Mucosa of stomach (tissue), 1 donor: ENCODE data around the gene MINDY3.
"Not testable (repeated sequence)": the region's sequence is repeated elsewhere in the genome, so short reads cannot be mapped to it uniquely, and the experiment has no call there.

Experiments
- H3K27me3 ChIP-seq: one replicate; pipeline ENCODE4 v1.7.0; 2013; ENCODE audit warnings: mild to moderate bottlenecking, low read length; ENCODE audit not compliant: control insufficient read depth, insufficient read depth
- H3K36me3 ChIP-seq: one replicate; pipeline ENCODE4 v1.7.0; 2013; ENCODE audit warnings: low read length; ENCODE audit not compliant: control insufficient read depth, insufficient read depth
- H3K4me1 ChIP-seq: one replicate; pipeline ENCODE4 v1.7.0; 2013; ENCODE audit warnings: mild to moderate bottlenecking, low read length; ENCODE audit not compliant: control insufficient read depth, insufficient read depth
- H3K4me3 ChIP-seq: one replicate; pipeline ENCODE4 v1.7.0; 2013; ENCODE audit warnings: low read length
- H3K9ac ChIP-seq: one replicate; pipeline ENCODE4 v1.7.0; 2013; ENCODE audit warnings: mild to moderate bottlenecking, low read length, moderate library complexity
- H3K9me3 ChIP-seq: one replicate; pipeline ENCODE4 v1.7.0; 2013; ENCODE audit warnings: mild to moderate bottlenecking, low read length, moderate library complexity; ENCODE audit not compliant: control insufficient read depth
- donor health status: Pancreatic carcinoma.

Gene MINDY3

GRCh38 chr10:15853800-15854199, 6.5 kb downstream of the MINDY3 start:
- Histone ChIP-seq H3K4me3 (no peak overlapping the region), H3K9me3 (no peaks in the 10 kb centered on the region), H3K4me1 (peaks cover 8% of the 10 kb centered on the region), H3K9ac (no peak overlapping the region), H3K36me3 (no peaks in the 10 kb centered on the region), H3K27me3 (no peaks in the 10 kb centered on the region)

- H3K36me3 ChIP-seq = no peaks in the 10 kb centered on the region
- no peak overlapping the region for H3K9ac ChIP-seq
- peaks cover 7% of the 10 kb centered on the region for H3K4me1 ChIP-seq
- no peak overlapping the region for H3K4me3 ChIP-seq
- H3K9me3 ChIP-seq = no peaks in the 10 kb centered on the region
- H3K27me3 ChIP-seq = no peaks in the 10 kb centered on the region
These were observed 8.2 kb downstream of the MINDY3 start for GRCh38 chr10:15852111-15852557.

- not testable (repeated sequence) for H3K9ac ChIP-seq, H3K27me3 ChIP-seq, H3K36me3 ChIP-seq, H3K9me3 ChIP-seq, H3K4me3 ChIP-seq, H3K4me1 ChIP-seq
These were observed 9.8 kb downstream of the MINDY3 start for GRCh38 chr10:15850337-15850978.

- Histone ChIP-seq H3K9ac (no peak overlapping the region), H3K9me3 (no peaks in the 10 kb centered on the region), H3K4me3 (no peak overlapping the region), H3K36me3 (no peaks in the 10 kb centered on the region), H3K4me1 (no peaks in the 10 kb centered on the region), H3K27me3 (no peaks in the 10 kb centered on the region)
These were observed 11.0 kb downstream of the MINDY3 start for GRCh38 chr10:15849316-15849715.

- H3K27me3 ChIP-seq = no peaks in the 10 kb centered on the region
- H3K9ac ChIP-seq = no peak overlapping the region
- no peak overlapping the region for H3K4me3 ChIP-seq
- H3K36me3 ChIP-seq = no peaks in the 10 kb centered on the region
- no peaks in the 10 kb centered on the region for H3K4me1 ChIP-seq
- H3K9me3 ChIP-seq = no peaks in the 10 kb centered on the region
These were observed 12.8 kb downstream of the MINDY3 start for GRCh38 chr10:15847481-15847880.

- Histone ChIP-seq H3K4me3 (no peak overlapping the region), H3K9me3 (no peaks in the 10 kb centered on the region), H3K27me3 (no peaks in the 10 kb centered on the region), H3K36me3 (no peaks in the 10 kb centered on the region), H3K4me1 (no peaks in the 10 kb centered on the region), H3K9ac (no peak overlapping the region)
These were observed 15.8 kb downstream of the MINDY3 start for GRCh38 chr10:15844517-15844916.

- no peak overlapping the region for H3K4me3 ChIP-seq
- no peaks in the 10 kb centered on the region for H3K27me3 ChIP-seq
- no peaks in the 10 kb centered on the region for H3K36me3 ChIP-seq
- no peaks in the 10 kb centered on the region for H3K4me1 ChIP-seq
- H3K9ac ChIP-seq = no peak overlapping the region
- H3K9me3 ChIP-seq = no peaks in the 10 kb centered on the region
These were observed 16.6 kb downstream of the MINDY3 start for GRCh38 chr10:15843695-15844094.

- H3K9me3 ChIP-seq = no peaks in the 10 kb centered on the region
- no peaks in the 10 kb centered on the region for H3K27me3 ChIP-seq
- no peak overlapping the region for H3K4me3 ChIP-seq
- H3K9ac ChIP-seq = no peak overlapping the region
- no peaks in the 10 kb centered on the region for H3K36me3 ChIP-seq
- no peaks in the 10 kb centered on the region for H3K4me1 ChIP-seq
These were observed 17.6 kb downstream of the MINDY3 start for GRCh38 chr10:15842556-15843169.

- H3K27me3 ChIP-seq = no peaks in the 10 kb centered on the region
- no peak overlapping the region for H3K4me3 ChIP-seq
- no peaks in the 10 kb centered on the region for H3K36me3 ChIP-seq
These were observed 18.6 kb downstream of the MINDY3 start for GRCh38 chr10:15841696-15842095.

GRCh38 chr10:15836807-15837206, 23.5 kb downstream of the MINDY3 start:
- no peaks in the 10 kb centered on the region for H3K4me1 ChIP-seq
- H3K36me3 ChIP-seq = no peaks in the 10 kb centered on the region
- H3K27me3 ChIP-seq = no peaks in the 10 kb centered on the region
- no peak overlapping the region for H3K4me3 ChIP-seq
- no peak overlapping the region for H3K9ac ChIP-seq
- H3K9me3 ChIP-seq = no peaks in the 10 kb centered on the region

More at GRCh38 chr10:15841696-15842095, 18.6 kb downstream of the MINDY3 start:
- no peaks in the 10 kb centered on the region for H3K4me1 ChIP-seq
- H3K9ac ChIP-seq = no peak overlapping the region
- no peaks in the 10 kb centered on the region for H3K9me3 ChIP-seq

GRCh38 chr10:15829495-15829894, 30.8 kb downstream of the MINDY3 start:
- no peaks in the 10 kb centered on the region for H3K9me3 ChIP-seq
- H3K9ac ChIP-seq = no peak overlapping the region
- H3K36me3 ChIP-seq = no peaks in the 10 kb centered on the region
- no peaks in the 10 kb centered on the region for H3K4me1 ChIP-seq
- H3K27me3 ChIP-seq = no peaks in the 10 kb centered on the region
- H3K4me3 ChIP-seq = no peak overlapping the region

- no peaks in the 10 kb centered on the region for H3K36me3 ChIP-seq
- no peak overlapping the region for H3K4me3 ChIP-seq
- no peaks in the 10 kb centered on the region for H3K9me3 ChIP-seq
These were observed 35.8 kb downstream of the MINDY3 start for GRCh38 chr10:15824498-15824897.

More at GRCh38 chr10:15824498-15824897, 35.8 kb downstream of the MINDY3 start:
- H3K4me1 ChIP-seq = no peaks in the 10 kb centered on the region
- H3K9ac ChIP-seq = no peak overlapping the region
- no peaks in the 10 kb centered on the region for H3K27me3 ChIP-seq
